ENCODE data around the gene RAB8A.
"Not testable (repeated sequence)": the region's sequence is repeated elsewhere in the genome, so short reads cannot be mapped to it uniquely, and the experiment has no call there.

Gene RAB8A

DNA sequence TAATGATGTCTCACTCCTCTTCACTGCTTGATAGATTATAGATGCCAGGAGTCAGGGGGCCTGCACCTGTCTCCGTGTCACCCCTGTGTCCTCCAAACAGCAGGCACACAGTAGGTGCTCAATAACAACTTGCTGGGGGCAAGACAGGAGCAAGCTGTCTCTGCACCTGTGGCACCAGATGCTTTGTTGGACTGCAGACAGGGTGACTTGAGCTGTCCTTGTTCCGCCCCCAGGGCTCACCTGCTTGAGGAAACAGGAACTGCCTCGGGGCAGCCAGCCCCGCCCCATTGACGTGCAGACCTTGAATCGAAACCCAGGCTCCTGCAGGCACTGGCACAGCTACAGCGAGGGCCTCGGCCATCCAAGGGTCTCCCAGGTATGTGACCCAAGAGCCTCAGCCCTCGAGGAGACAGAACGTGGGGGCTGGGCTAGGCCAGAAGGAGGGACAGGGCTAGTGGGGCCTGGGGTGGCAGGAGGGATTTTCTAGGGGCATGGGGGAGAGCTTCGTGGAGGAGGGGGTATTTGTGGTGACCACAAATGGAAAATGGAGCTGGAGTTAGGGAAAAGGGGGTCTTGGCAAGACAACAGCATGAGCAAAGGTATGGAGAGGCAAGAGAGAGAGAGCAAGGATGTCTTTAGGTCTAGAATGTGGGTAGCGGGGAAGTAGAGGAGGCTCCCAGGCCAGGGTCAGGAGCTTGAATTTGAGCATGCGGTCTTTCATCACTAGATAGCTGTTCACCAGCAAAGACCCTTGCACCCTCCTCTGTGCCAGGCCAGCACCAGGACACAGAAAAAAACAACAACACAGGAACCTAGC lies 31.9 kb downstream of the RAB8A start, which contains the start of gene HSH2D:
TSS of gene HSH2D (plus strand) at position 287 of the 817 bp plus-strand sequence. CDS start 5,066 bp downstream, outside the sequence.
- no peak for DNase-seq

DNA sequence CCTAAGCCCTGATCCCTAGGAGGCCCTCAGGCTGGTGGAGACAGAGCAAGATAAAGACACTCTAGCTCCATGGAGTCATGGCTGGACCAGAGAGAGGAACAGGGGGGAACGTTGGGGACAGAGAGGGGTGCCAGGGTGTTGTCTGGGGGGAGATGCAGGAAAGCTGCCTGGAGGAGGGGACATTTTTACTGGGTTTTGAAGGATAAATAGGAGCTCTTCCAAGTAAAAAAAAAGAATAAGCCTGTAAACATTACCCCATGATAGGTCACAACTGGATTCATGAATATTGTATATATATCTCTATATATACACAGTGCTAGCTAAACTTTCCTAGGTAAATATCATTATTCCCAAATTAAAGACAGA lies 32.5 kb downstream of the RAB8A start:
- DNase-seq = no peak

DNA sequence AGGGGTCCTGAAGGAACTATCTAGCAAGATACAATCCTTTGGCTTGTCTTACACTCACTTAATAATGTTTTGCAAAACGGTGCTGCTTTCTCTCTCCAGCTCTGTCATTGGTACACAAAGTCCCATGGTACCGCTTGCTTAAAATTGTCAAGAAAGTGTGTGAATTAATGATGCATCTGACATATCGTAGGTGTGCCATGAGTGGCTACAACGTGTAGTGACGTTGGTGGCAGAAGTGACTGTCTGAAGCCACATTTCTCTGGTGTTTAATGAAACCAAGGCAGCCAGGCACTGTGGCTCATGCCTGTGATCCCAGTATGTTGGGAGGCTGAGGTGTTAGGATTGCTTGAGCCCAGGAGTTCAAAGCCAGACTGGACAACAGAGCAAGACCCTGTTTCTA lies 34.4 kb downstream of the RAB8A start:
- DNase-seq = no peak

DNA sequence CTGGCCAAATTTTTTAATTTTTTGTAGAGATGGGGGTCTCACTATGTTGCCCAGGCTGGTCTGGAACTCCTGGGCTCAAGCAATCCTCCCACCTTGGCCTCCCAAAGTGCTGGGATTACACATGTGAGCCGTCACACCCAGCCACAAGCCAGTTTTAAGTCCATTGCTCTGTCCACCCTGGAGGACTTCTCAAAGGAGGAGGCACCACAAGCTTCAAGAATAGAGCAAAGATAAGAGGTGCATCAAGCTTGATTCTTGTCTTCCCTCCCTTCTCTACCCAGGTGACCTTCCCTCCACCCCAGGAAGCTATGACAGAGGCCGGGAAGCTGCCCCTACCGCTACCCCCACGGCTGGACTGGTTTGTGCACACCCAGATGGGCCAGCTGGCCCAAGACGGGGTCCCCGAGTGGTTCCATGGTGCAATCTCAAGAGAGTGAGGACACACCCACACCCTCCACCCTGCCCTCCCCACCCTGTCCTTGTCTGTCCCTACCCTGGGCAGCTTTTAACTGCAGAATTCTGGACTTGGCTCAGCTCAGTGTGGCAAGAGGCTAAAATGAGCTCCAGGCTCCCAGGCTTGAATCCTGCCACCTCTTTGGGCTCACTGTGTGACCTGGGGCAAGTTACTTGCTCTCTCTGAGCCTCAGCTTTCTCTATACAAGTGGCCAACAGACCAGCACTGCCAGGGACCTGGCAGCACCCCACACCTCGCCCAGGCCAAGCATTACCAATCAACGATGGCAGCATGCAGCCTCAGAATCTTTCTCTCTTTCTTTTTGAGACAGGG lies 36.9 kb downstream of the RAB8A start:
- DNase-seq = no peak

DNA sequence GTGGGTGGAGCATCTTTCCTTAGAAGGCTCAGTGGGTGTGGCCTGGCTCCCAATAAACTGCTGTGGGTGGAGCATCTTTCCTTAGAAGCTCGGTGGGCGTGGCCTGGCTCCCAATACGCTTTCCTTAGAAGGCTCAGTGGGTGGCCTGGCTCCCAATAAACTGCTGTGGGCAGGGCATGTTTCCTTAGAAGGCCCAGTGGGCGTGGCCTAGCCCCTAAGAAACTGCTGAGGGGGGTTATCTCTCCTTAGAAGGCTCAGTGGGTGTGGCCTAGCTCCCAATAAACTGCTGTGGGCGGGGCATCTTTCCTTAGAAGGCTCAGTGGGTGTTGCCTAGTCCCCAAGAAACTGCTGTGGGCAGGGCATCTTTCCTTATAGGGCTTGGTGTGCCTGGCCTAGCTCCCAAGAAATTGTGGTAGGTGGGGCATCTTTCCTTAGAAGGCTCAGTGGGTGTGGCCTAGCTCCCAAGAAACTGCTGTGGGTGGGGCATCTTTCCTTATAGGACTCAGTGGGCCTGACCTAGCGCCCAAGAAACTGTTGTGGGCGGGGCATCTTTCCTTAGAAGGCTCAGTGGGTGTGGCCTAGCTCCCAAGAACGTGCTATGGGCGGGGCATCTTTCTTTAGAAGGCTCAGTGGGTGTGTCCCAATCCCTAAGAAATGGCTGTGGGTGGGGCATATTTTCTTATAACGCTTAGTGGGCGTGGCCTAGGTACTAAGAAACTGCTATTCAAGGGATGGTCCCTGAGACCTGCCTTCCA lies 42.1 kb downstream of the RAB8A start:
- no peak for DNase-seq

DNA sequence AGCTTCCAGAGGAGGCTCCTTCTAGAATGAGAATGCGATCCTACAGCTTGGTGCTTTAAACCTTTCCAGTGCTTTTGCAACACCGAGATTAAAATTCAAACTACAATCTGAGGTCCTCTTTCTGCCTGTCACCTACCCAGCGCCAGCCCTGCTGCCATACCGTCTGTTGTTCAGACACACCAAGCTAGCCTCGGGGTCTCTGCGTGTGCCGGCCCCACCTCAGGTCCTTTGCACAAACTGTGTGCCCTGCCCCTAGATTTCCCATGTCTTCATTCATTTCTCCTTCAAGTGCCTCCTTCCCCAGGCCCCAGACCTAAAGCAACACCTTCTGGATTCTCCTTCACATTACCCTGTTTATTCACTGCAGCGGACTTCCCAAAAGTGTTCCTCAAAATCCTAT lies 42.9 kb downstream of the RAB8A start:
- DNase-seq = no peak

DNA sequence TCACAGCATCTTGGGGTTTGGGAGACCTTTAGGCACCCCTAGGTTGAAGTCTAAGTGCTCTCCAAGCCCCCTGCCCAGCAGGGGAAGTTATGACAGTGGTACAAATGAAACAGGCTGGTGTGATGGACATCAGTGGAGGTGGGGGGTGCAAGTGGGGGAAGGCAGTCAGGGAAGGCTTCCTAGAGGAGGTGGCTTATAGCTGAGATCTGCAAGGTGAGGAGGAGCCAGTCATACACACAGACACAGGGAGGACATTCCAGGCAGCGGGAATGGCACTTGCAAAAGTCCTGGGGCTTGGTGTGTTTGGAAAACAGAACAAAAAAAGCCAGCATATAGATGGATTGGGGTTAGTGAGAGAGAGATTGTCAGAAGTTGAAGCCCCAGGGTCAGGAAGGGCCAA lies 43.4 kb downstream of the RAB8A start:
- no peak for DNase-seq

DNA sequence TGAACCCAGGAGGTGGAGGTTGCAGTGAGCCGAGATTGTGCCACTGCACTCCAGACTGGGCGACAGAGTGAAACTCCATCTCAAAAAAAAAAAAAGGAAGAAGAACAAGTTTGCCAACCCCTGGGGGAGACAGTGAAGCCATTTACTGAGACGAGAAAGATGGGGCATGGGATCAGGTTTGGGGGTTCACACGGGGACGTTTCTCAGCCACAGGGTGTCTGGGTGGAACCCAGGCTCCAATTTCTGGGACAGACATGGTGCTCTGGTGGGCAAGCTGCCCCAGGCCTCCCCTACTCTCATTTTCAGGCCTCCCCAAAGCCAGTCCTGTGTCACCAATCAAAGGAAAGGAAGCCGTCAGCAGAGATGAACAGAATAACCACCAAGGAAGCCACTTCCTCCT lies 45.2 kb downstream of the RAB8A start:
- DNase-seq = no peak

DNA sequence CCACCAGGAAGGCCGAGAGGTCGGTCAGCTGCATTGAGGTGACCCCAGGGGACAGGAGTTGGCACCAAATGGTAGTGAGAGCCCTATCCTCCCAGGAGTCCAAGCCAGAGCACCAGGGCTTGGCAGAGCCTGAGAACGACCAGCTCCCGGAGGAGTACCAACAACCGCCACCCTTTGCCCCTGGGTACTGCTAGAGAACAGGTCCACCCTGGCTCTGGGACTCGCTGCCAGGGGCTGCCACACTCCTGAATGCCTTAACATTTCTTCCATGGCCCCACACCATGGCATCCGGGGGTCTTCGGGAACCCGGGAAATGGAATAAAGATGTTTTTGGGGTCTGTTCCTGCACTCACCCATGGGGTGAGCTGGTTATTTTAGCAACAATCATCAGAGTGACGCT lies 45.9 kb downstream of the RAB8A start:
- DNase-seq = no peak

DNA sequence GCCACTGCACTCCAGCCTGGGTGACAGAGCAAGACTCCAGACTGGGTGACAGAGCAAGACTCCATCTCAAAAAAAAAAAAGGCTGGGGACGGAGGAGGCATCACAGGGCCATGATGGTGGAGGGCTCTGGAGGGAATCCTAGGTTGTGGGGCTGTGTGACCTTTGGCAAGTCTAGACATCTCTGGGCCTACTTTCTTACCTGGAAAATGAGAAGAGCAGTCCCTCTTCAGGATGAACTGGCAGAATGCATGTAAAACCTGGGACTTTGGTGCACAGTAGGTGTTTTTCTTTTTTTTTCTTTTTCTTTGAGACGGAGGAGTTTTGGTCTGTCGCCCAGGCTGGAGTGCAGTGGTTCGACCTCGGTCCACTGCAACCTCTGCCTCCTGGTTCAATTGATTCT lies 48.0 kb downstream of the RAB8A start:
- no peak for DNase-seq

DNA sequence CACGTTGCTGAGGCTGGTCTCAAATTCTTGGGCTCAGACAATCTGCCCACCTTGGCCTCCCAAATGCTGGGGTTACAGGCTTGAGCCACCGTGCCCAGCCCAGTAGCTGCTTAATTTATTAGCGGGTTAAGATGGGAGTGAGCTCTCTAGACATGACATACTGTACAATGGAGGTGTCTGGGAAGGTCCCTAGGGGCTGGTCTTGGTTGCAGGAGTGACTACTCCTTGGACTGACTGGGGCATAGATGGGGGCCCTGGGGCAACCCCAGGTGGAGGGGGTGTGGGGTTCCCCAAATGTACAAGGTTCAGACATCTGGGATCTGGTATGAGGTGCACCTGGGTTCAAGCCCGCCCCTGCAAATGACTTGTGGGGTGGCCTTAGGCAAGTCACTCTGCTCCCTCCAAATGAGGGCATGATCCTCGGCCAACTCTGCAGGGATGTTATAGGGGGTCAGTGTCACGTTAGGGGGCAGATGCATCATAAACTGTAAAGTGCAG lies 48.8 kb downstream of the RAB8A start:
- DNase-seq = no peak

DNA sequence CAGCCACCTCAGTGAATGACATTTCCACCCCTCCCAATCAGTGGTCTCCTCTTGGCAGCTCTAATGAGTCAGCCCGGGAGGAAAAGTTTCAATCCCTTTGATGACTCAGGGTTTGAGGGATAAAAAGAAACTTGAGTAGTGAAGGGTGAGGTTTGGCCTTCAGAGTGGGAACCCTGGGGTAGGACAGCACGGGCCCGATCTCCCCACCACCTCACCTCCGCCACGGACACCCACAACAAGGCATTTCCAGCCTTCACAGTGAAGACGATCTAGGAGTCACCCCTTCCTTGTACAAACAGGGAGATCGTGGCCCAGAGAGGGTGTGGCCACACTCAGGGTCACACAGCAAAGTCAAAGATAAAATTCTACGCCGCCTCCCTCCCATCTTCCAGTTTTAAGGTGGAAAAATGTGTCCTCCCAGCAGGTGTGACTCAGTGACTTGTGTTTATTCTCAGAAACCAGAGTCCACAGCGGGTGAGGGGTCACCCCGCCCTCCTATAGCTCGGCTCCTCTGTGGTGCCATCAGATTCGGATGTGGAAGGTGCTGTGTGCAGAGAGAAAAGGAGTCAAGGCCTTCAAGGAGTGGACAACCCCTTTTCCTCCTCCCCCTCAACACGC lies 49.4 kb downstream of the RAB8A start:
- peak; percentile 69 for DNase-seq

DNA sequence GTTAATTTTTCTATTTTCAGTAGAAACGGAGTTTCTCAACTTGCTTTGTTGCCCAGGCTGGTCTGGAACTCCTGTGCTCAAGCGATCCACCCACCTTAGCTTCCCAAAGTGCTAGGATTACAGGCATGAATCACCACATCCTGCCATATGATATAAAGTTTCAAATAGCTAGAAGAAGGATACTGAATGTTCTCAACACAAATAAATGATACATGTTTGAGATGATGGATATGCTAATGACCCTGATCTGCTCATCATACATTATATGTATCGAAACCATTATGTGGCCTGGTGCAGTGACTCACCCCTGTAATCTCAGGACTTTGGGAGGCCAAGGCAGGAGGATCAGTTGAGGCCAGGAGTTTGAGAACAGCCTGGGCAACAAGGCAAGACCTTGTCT lies 50.2 kb downstream of the RAB8A start:
- DNase-seq = peak; percentile 61

DNA sequence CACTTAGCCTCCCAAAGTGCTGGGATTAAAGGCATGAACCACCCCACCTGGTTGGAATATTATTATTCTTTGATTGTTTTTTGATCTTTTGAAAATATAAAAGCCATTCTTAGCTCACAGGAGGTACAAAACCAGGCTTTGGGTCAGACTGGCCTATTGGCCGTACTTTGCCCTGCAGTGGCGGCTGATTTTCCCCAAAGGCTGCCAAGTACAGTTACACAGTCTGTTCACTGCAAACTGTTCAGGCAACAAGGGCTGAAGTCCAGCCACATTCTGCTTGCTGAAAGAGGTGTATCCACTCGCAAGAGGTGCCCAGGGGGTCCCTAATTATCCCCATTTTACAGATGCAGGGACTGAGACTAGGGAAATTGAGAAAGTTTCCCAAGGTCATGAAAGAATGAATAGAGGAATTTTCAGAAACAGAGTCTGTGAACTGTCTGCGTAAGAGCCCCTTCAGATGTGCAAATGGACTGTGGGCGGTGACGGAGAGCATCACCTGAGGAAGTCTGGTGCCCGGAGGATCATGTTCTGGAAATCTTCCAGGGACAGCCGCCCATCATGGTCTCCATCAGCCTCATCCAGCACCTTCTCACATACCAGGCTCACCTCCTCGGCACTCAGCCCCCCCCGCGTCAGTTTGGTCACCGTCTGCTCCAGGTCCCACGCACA lies 52.7 kb downstream of the RAB8A start:
- no peak for DNase-seq

DNA sequence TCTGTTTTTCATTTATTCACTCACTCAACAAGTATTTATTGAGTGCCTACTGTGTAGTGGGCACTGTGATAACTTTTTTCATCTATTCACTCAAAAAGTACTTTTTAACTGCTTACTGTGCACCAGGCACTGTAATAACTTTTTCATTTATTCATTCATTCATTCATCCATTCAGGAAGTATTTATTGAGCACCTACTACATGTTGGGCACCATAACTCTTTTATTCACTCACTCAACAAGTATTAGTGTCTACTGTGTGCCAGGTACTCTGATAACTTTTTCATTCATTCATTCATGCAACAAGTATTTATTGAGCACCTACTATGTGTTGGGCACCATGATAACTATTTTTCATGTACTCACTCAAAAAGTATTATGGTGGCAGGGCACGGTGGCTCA lies 54.7 kb downstream of the RAB8A start:
- DNase-seq = no peak

DNA sequence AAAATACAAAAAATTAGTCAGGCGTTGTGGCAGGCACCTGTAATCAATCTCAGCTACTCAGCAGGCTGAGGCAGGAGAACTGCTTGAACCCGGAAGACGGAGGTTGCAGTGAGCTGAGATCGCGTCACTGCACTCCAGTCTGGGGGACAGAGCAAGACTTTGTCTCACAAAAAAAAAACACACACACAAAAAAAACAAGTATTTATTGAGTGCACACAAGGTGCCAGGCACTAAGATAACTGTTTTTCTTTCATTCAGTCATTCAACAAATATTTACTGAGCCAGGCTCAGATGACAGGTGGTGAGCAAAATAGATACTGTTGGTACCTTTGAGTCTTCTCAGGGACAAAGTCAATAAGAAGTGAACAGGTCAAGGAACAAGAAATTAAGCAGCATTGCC lies 55.4 kb downstream of the RAB8A start:
- DNase-seq = no peak

DNA sequence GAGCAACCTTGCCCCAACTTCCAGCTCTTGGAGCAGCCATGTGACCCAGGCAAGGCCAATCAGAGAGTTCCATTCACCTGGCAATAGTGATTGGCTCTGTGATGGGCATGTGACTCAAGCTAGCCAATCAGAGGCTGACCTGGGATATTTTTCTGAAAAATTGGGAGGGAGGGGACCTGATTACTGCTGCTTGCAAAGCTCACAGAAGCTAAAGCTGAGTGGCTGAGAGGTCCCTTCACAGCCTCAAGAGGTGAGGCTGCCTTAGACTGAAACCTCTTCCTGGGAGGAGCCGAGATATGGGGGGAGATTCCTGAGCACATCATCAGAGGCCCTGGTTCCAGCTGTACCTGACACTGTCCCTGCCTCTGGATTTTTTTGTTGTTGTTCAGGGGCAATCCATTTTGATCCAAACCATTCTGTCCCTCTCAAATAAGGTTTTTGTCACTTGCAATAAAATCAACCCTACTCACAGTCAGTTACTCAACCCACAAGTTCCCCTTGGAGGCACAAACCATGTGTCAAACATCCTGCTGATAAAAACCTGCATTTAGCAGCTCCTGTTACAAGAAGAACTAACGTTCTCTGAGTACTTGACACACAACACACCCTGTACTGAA lies 56.9 kb downstream of the RAB8A start:
- DNase-seq = no peak

DNA sequence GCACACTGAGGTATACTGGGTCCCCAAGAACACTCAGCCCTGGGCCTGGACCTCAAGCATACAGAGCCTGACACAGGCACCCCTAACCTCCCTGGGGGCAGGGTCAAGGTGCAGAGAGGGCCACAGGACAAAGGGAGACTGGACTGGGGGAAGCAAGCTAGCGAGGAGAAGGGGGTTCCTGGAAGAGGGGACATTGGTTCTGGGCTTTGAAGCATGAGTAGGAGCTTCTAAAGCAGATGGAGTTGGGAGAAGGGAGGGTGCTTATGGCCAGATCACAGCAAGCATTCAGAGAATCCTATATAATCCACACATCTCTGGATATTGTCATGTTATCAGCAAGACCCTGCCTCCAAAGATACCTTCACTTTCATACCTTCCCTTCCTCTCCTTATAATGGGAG lies 58.4 kb downstream of the RAB8A start:
- DNase-seq = no peak

DNA sequence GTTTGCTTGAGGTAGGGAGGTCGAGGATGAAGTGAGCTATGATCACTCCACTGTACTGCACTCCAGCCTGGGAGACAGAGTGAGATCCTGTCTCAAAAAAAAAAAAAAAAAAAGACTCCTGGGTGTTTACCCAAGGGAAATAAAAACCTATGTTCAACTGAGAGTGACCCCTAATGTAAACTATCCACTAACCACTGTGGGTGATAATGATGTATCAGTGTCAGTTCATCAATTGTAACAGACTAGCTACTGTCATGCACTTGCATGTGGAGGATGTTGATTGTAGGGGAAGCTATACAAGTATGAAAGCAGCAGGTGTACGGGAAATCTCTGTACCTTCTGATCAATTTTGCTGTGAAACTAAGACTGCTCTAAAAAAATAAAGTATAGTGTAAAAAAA lies 64.3 kb downstream of the RAB8A start:
- DNase-seq = no peak

DNA sequence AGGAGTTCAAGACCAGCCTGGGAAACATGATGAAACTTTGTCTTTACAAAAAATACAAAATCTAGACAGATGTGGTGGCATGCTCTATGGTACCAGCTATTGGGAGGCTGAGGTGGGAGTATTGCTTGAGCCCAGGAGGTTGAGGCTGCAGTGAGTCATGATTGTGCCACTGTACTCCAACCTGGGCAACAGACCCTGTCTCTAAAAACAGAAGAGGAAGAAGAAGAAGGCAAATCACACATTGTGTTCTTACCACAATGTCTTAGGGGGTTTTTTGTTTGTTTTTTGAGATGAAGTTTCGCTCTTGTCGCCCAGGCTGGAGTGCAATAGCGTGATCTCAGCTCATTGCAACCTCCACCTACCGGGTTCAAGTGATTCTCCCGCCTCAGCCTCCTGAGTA lies 67.2 kb downstream of the RAB8A start:
- not testable (repeated sequence) for DNase-seq

DNA sequence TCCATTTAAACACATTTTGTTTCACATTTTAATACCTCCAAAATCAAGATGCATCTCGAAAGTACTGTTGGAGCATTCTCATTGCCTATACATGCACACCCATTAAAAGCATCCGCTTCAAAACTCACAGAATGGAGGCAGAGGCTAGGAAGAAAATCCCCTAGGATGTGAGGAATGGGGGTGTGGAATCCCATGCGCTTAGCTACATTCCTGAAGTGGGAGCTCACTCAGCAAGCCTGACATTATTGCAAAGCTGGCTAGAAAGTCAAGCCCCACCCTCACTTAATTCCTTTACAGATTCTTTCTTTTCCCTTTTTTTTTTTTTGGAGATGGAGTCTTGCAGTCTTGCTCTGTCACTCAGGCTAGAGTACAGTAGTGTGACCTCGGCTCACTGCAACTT lies 68.9 kb downstream of the RAB8A start:
- DNase-seq = peak; percentile 93
